Trophoblast cell (in vitro differentiated cells and primary cell): ENCODE measurements around the gene PDRG1.
"Not testable (repeated sequence)": the region's sequence is repeated elsewhere in the genome, so short reads cannot be mapped to it uniquely, and the experiment has no call there.

Experiments used
- DNase-seq, 2 donors: peaks; one replicate each; pipeline ENCODE4 v3.0.0-alpha.2; 2016
- H2AFZ ChIP-seq: 2 replicates; pipeline ENCODE4 v1.6.1; 2013; ENCODE audit warnings: low read length, moderate library complexity, mild to moderate bottlenecking; ENCODE audit not compliant: insufficient read depth, poor library complexity
- H2AK5ac ChIP-seq: 2 replicates; pipeline ENCODE4 v1.6.1; 2013; ENCODE audit warnings: mild to moderate bottlenecking, low read length
- H2BK120ac ChIP-seq: 2 replicates; pipeline ENCODE4 v1.6.1; 2013; ENCODE audit warnings: low read length, mild to moderate bottlenecking, moderate library complexity; ENCODE audit not compliant: insufficient read depth, poor library complexity
- H2BK12ac ChIP-seq: 2 replicates; pipeline ENCODE4 v1.6.1; 2013; ENCODE audit warnings: mild to moderate bottlenecking, low read length, moderate library complexity
- H2BK5ac ChIP-seq: 2 replicates; pipeline ENCODE4 v1.6.1; 2013; ENCODE audit warnings: low read length, low read depth, moderate library complexity, mild to moderate bottlenecking; ENCODE audit not compliant: poor library complexity
- H3K14ac ChIP-seq: 2 replicates; pipeline ENCODE4 v1.6.1; 2013; ENCODE audit warnings: mild to moderate bottlenecking, low read length
- H3K18ac ChIP-seq: 2 replicates; pipeline ENCODE4 v1.6.1; 2013; ENCODE audit warnings: mild to moderate bottlenecking, low read length
- H3K23ac ChIP-seq: 2 replicates; pipeline ENCODE4 v1.6.1; 2013; ENCODE audit warnings: low read length
- H3K27ac ChIP-seq: 2 replicates; pipeline ENCODE4 v1.5.1; 2013; ENCODE audit warnings: low read depth, mild to moderate bottlenecking, inconsistent platforms, low read length, moderate library complexity
- H3K27me3 ChIP-seq: 2 replicates; pipeline ENCODE4 v1.6.1; 2013; ENCODE audit warnings: inconsistent platforms, mild to moderate bottlenecking, low read length, moderate library complexity; ENCODE audit not compliant: insufficient read depth
- H3K36me3 ChIP-seq, 2 experiments: 1 replicate in 1 of 2; 2 replicates in 1 of 2; pipeline ENCODE4 v1.6.1; 2013; ENCODE audit warnings: low read length in 2 of 2, mild to moderate bottlenecking in 2 of 2, moderate library complexity in 1 of 2; ENCODE audit not compliant: insufficient read depth in 2 of 2, control insufficient read depth in 1 of 2
- H3K4ac ChIP-seq: 2 replicates; pipeline ENCODE4 v1.6.1; 2013; ENCODE audit warnings: low read depth, mild to moderate bottlenecking, low read length, moderate library complexity
- H3K4me1 ChIP-seq, 2 experiments: 1 replicate in 1 of 2; 2 replicates in 1 of 2; pipeline ENCODE4 v1.6.1; 2013; ENCODE audit warnings: low read length in 2 of 2, mild to moderate bottlenecking in 2 of 2, moderate library complexity in 1 of 2; ENCODE audit not compliant: insufficient read depth in 2 of 2, control insufficient read depth in 1 of 2
- H3K4me2 ChIP-seq: 2 replicates; pipeline ENCODE4 v1.6.1; 2013; ENCODE audit warnings: inconsistent platforms, mild to moderate bottlenecking, low read length, moderate library complexity
- H3K4me3 ChIP-seq: 2 replicates; pipeline ENCODE4 v1.5.1; 2013; ENCODE audit warnings: mild to moderate bottlenecking, low read depth, low read length, inconsistent platforms
- H3K79me1 ChIP-seq: one replicate; pipeline ENCODE4 v1.6.1; 2013; ENCODE audit warnings: low read length
- H3K79me2 ChIP-seq: 2 replicates; pipeline ENCODE4 v1.6.1; 2013; ENCODE audit warnings: low read length, mild to moderate bottlenecking; ENCODE audit not compliant: control insufficient read depth, insufficient read depth, poor library complexity
- H3K9ac ChIP-seq: 2 replicates; pipeline ENCODE4 v1.6.1; 2013; ENCODE audit warnings: mild to moderate bottlenecking, low read length
- H3K9me3 ChIP-seq: 2 replicates; pipeline ENCODE4 v1.6.1; 2013; ENCODE audit warnings: low read depth, mild to moderate bottlenecking, control low read depth, inconsistent platforms, low read length; ENCODE audit not compliant: insufficient read depth
- H4K12ac ChIP-seq: 2 replicates; pipeline ENCODE4 v1.6.1; 2013; ENCODE audit warnings: low read depth, mild to moderate bottlenecking, low read length, moderate library complexity
- H4K8ac ChIP-seq: 2 replicates; pipeline ENCODE4 v1.6.1; 2013; ENCODE audit warnings: low read depth, mild to moderate bottlenecking, low read length, moderate library complexity
- H4K91ac ChIP-seq: one replicate; pipeline ENCODE4 v1.6.1; 2013; ENCODE audit warnings: low read depth, mild to moderate bottlenecking, low read length, moderate library complexity
- WGBS: extraction: QIAGEN DNeasy Blood & Tissue Kit; methylation state at CpG from one replicate; pipeline ENCODE4 v1.1.7; 2013; ENCODE audit warnings: missing lambda C conversion rate; ENCODE audit not compliant: insufficient read length, insufficient coverage; ENCODE audit errors: extremely low coverage; 5-methylcytosine and 5-hydroxymethylcytosine counted together

The PDRG1 gene

DNA sequence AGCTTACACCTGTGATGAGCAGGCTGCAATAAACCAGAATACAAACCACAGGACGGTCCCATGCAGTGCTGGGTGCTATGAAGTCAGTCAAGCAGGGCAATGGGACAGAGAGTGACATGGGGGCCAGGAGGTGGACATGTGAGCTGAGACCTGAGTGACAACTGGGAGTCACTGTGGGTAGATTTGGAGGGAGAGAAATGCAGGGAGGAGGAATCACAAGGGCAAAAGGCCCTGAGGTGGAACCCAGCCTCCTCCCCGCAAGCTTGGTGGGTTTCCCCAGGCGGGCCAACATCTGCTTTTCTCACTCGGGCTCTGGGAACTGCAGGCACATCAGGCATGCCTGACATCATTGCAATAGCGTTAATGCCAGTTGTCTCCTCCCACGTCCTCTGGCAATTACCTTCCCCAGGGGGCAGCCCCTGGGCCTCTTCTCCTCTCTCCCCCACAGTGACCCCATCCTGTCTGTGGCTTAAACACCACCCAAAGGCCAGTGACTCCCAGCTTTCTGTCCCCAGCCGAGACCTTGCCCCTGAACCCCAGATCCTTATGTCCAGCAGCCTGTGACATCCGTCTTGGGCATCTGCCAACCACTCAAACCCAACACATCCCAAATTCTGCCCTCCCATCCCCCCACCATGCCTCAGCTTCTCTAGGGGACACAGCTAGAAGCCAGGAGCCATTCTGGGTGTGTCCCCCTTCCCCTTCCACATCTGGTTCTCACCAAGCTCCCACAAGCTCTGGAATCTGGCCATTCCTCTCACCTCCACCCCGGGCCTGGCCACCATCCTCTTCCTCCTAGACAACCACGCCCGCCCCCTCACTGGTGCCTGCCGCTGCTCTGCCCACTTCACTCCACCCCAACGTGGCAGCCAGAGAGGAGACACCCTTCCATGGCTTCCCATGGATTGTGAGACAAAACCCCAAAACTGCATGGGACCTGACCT, 28.2 kb downstream of the PDRG1 start:
- Histone ChIP-seq H3K9me3 (peaks cover 5% of the 10 kb centered on the region), H3K27ac (no peak overlapping the region), H3K14ac (no peak overlapping the region), H3K23ac (no peak overlapping the region), H2AFZ (no peak overlapping the region), H3K27me3 (no peaks in the 10 kb centered on the region), H3K79me1 (no peaks in the 10 kb centered on the region), H4K8ac (no peak overlapping the region), H4K91ac (no peak overlapping the region), H2AK5ac (no peak overlapping the region), H3K79me2 (no peaks in the 10 kb centered on the region), H3K36me3 (no peaks in the 10 kb centered on the region), H4K12ac (no peak overlapping the region), H3K4ac (no peak overlapping the region), H2BK120ac (no peak overlapping the region), H3K4me3 (no peak overlapping the region), H3K9ac (no peak overlapping the region), H3K4me1 (no peaks in the 10 kb centered on the region), H3K4me2 (no peak overlapping the region), H2BK5ac (no peak overlapping the region), H2BK12ac (no peak overlapping the region), H3K18ac (no peak overlapping the region)
- DNase-seq, result no peak
- no CpG with 5 or more reads among the region's 13 CpGs for WGBS

GRCh38 chr20:31922588-31922987, 29.3 kb downstream of the PDRG1 start:
- Histone ChIP-seq H3K9ac (no peak overlapping the region), H2BK120ac (no peak overlapping the region), H3K18ac (no peak overlapping the region), H3K27ac (no peak overlapping the region), H3K23ac (no peak overlapping the region), H2AFZ (no peak overlapping the region), H4K91ac (no peak overlapping the region), H2AK5ac (no peak overlapping the region), H3K4me3 (no peak overlapping the region), H3K4me1 (no peaks in the 10 kb centered on the region), H3K79me2 (no peaks in the 10 kb centered on the region), H3K4me2 (no peak overlapping the region), H3K14ac (no peak overlapping the region), H3K79me1 (no peaks in the 10 kb centered on the region), H4K8ac (no peak overlapping the region), H3K4ac (no peak overlapping the region), H3K36me3 (no peaks in the 10 kb centered on the region), H3K9me3 (peaks cover 5% of the 10 kb centered on the region), H4K12ac (no peak overlapping the region), H2BK12ac (no peak overlapping the region), H3K27me3 (no peaks in the 10 kb centered on the region), H2BK5ac (no peak overlapping the region)
- no CpG with 5 or more reads among the region's 4 CpGs for WGBS
- DNase-seq, result no peak

GRCh38 chr20:31922181-31922580, 29.7 kb downstream of the PDRG1 start:
- no CpG with 5 or more reads among the region's 4 CpGs for WGBS
- no peak overlapping the region for H2AK5ac ChIP-seq
- H3K14ac ChIP-seq, result no peak overlapping the region
- H4K12ac ChIP-seq, result no peak overlapping the region
- H4K91ac ChIP-seq, result no peak overlapping the region
- no peak overlapping the region for H3K27ac ChIP-seq
- no peak overlapping the region for H3K4ac ChIP-seq
- H3K9me3 ChIP-seq, result peaks cover 6% of the 10 kb centered on the region
- H2BK120ac ChIP-seq, result no peak overlapping the region
- no peaks in the 10 kb centered on the region for H3K27me3 ChIP-seq
- H2AFZ ChIP-seq, result no peak overlapping the region
- DNase-seq, result no peak
- no peak overlapping the region for H2BK12ac ChIP-seq
- H2BK5ac ChIP-seq, result no peak overlapping the region
- no peak overlapping the region for H3K4me2 ChIP-seq
- no peaks in the 10 kb centered on the region for H3K79me2 ChIP-seq
- H3K9ac ChIP-seq, result no peak overlapping the region
- no peaks in the 10 kb centered on the region for H3K4me1 ChIP-seq
- no peak overlapping the region for H3K23ac ChIP-seq
- no peaks in the 10 kb centered on the region for H3K36me3 ChIP-seq
- H3K79me1 ChIP-seq, result no peaks in the 10 kb centered on the region
- no peak overlapping the region for H3K18ac ChIP-seq
- H4K8ac ChIP-seq, result no peak overlapping the region
- no peak overlapping the region for H3K4me3 ChIP-seq

GRCh38 chr20:31921480-31921879, 30.4 kb downstream of the PDRG1 start:
- not testable (repeated sequence) for H3K27ac ChIP-seq, H3K4me1 ChIP-seq, H2AFZ ChIP-seq, H3K18ac ChIP-seq, H4K12ac ChIP-seq, H2BK120ac ChIP-seq, H3K9me3 ChIP-seq, H3K14ac ChIP-seq, H2AK5ac ChIP-seq, H4K91ac ChIP-seq, H3K79me1 ChIP-seq, H3K4me3 ChIP-seq, H2BK5ac ChIP-seq, H4K8ac ChIP-seq, H3K79me2 ChIP-seq, H2BK12ac ChIP-seq, H3K36me3 ChIP-seq, H3K4me2 ChIP-seq, H3K27me3 ChIP-seq, H3K4ac ChIP-seq, H3K9ac ChIP-seq, H3K23ac ChIP-seq, DNase-seq
- no CpG with 5 or more reads among the region's 5 CpGs for WGBS
